ENCODE results near the gene ATP11C.

- TF ChIP-seq CTCF (IDR thresholded peaks at IDR 0.05) (no peak), POLR2A (IDR thresholded peaks at IDR 0.05) (no peak)
These were observed 112.4 kb downstream of the ATP11C start for GRCh38 chrX:139820358-139820984.
